HFF-Myc (cell line): ENCODE results near the gene IRAK1BP1.

Source experiments
- DNase-seq: peaks from one replicate; pipeline ENCODE4 v3.0.0-alpha.2; 2011; ENCODE audit warnings: low read depth; ENCODE audit errors: extremely low read depth
- H3K4me3 ChIP-seq: replicated peaks from 2 replicates; pipeline ENCODE4 v1.5.1; 2011; ENCODE audit warnings: low read depth, mild to moderate bottlenecking, control low read depth, low read length
- CTCF ChIP-seq: IDR thresholded peaks from 2 replicates; pipeline ENCODE4 v1.5.1; 2012; ENCODE audit warnings: mild to moderate bottlenecking, low read depth, low read length, control low read depth; ENCODE audit errors: missing control alignments

IRAK1BP1 gene

GRCh38 chr6:78835817-78836216, 31.5 kb upstream of the IRAK1BP1 start:
- no peak for DNase-seq
- no peak overlapping the region for H3K4me3 ChIP-seq
- TF ChIP-seq CTCF: no peak

- no peak for DNase-seq
- no peak overlapping the region for H3K4me3 ChIP-seq
- no peak for TF ChIP-seq CTCF
These were observed 30.8 kb upstream of the IRAK1BP1 start for GRCh38 chr6:78836598-78836997.

GRCh38 chr6:78841111-78841510, 26.2 kb upstream of the IRAK1BP1 start:
- TF ChIP-seq CTCF: no peak
- DNase-seq: no peak
- no peak overlapping the region for H3K4me3 ChIP-seq

- no peak overlapping the region for H3K4me3 ChIP-seq
- DNase-seq: no peak
- TF ChIP-seq CTCF: no peak
These were observed 24.4 kb upstream of the IRAK1BP1 start for GRCh38 chr6:78842953-78843352.

GRCh38 chr6:78844899-78845298, 22.5 kb upstream of the IRAK1BP1 start:
- no peak overlapping the region for H3K4me3 ChIP-seq
- DNase-seq: no peak
- TF ChIP-seq CTCF: no peak

GRCh38 chr6:78845567-78845966, 21.8 kb upstream of the IRAK1BP1 start:
- no peak for DNase-seq
- TF ChIP-seq CTCF: no peak
- H3K4me3 ChIP-seq: no peak overlapping the region

- no peak for TF ChIP-seq CTCF
- no peak for DNase-seq
These were observed 16.7 kb upstream of the IRAK1BP1 start for GRCh38 chr6:78850621-78851020.

More at GRCh38 chr6:78850621-78851020, 16.7 kb upstream of the IRAK1BP1 start:
- no peak overlapping the region for H3K4me3 ChIP-seq
